Activated naive CD8-positive, alpha-beta T cell (primary cell): ENCODE measurements around the gene SLC17A3.

ENCODE experiments used
- H3K27ac Mint-ChIP-seq: one replicate; pipeline ENCODE4 v1.8.0; 2021; ENCODE audit warnings: mixed read lengths
- H3K27me3 Mint-ChIP-seq: one replicate; pipeline ENCODE4 v1.8.0; 2021; ENCODE audit warnings: mixed read lengths
- H3K36me3 Mint-ChIP-seq: one replicate; pipeline ENCODE4 v1.8.0; 2021; ENCODE audit warnings: mixed read lengths
- H3K4me1 Mint-ChIP-seq: one replicate; pipeline ENCODE4 v1.8.0; 2021; ENCODE audit warnings: low read depth, mixed read lengths
- H3K4me3 Mint-ChIP-seq: one replicate; pipeline ENCODE4 v1.8.0; 2021; ENCODE audit warnings: mild to moderate bottlenecking, mixed read lengths
- H3K9me3 Mint-ChIP-seq: one replicate; pipeline ENCODE4 v1.8.0; 2021; ENCODE audit warnings: low read depth, mixed read lengths

Gene SLC17A3

GRCh38 chr6:25835442-25836283 is 38.4 kb downstream of the SLC17A3 start:
- no peak overlapping the region for H3K27ac Mint-ChIP-seq
- H3K4me3 Mint-ChIP-seq: no peak overlapping the region
- H3K4me1 Mint-ChIP-seq: no peaks in the 10 kb centered on the region
- H3K9me3 Mint-ChIP-seq: no peaks in the 10 kb centered on the region
- H3K27me3 Mint-ChIP-seq: peaks cover 16% of the 10 kb centered on the region
- H3K36me3 Mint-ChIP-seq: no peaks in the 10 kb centered on the region

DNA sequence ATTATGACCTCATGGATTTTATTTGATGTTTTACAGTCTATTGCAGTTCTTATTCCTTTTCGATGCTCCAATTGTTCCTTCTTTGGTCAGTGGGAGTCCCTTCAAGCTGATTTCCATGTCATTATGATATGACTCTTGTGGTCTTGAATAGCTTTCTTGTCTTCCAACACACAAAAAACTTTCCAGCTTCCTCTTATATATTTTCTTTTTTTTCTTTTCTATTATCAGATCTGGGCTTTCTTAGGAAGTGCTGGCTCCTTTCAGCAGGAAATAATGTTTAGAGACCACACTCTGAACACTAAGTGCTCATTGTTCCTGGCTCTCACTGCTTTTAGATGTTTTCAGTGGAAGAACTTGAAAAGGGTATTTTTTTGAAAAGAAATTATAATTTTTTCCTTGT is 39.1 kb downstream of the SLC17A3 start:
- no peak overlapping the region for H3K4me3 Mint-ChIP-seq
- peaks cover 15% of the 10 kb centered on the region for H3K27me3 Mint-ChIP-seq
- no peaks in the 10 kb centered on the region for H3K36me3 Mint-ChIP-seq
- H3K27ac Mint-ChIP-seq: no peak overlapping the region
- H3K4me1 Mint-ChIP-seq: no peaks in the 10 kb centered on the region
- H3K9me3 Mint-ChIP-seq: no peaks in the 10 kb centered on the region

GRCh38 chr6:25833136-25833535 is 40.9 kb downstream of the SLC17A3 start:
- Mint-ChIP-seq H3K9me3 (no peaks in the 10 kb centered on the region), H3K27me3 (peaks cover 14% of the 10 kb centered on the region), H3K36me3 (no peaks in the 10 kb centered on the region), H3K27ac (no peak overlapping the region), H3K4me3 (no peak overlapping the region), H3K4me1 (no peaks in the 10 kb centered on the region)

DNA sequence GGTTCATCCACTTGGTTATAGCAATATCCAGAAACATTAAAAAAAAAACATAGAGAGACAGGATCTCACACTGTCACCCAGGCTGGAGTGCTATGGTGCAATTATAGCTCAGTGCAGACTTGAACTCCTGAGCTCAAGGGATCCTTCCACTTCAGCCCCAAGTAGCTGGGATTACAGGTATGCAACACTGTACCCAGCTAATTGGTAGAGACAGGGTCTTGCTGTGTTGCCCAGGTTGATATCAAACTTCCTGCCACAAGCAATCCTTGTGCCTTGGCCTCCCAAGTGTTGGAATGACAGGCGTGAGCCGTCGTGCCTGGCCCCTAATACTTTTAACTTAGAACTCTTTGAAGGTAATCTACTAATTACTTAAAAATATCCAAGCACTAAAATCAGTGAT is 41.4 kb downstream of the SLC17A3 start:
- Mint-ChIP-seq H3K4me1 (no peaks in the 10 kb centered on the region), H3K9me3 (no peaks in the 10 kb centered on the region), H3K36me3 (no peaks in the 10 kb centered on the region), H3K27ac (no peak overlapping the region), H3K4me3 (no peak overlapping the region), H3K27me3 (peaks cover 16% of the 10 kb centered on the region)

GRCh38 chr6:25832307-25832662 is 41.8 kb downstream of the SLC17A3 start:
- no peak overlapping the region for H3K27ac Mint-ChIP-seq
- no peaks in the 10 kb centered on the region for H3K36me3 Mint-ChIP-seq
- H3K4me3 Mint-ChIP-seq: no peak overlapping the region
- no peaks in the 10 kb centered on the region for H3K4me1 Mint-ChIP-seq
- H3K27me3 Mint-ChIP-seq: peaks cover 18% of the 10 kb centered on the region
- H3K9me3 Mint-ChIP-seq: no peaks in the 10 kb centered on the region

- Mint-ChIP-seq H3K27me3 (peaks cover 18% of the 10 kb centered on the region), H3K4me3 (no peak within 1 kb of the TSS), H3K36me3 (no peaks in the 10 kb centered on the region), H3K4me1 (no peaks in the 10 kb centered on the region), H3K9me3 (no peaks in the 10 kb centered on the region), H3K27ac (no peak within 1 kb of the TSS)
Observed at GRCh38 chr6:25831532-25832306, 42.3 kb downstream of the SLC17A3 start, which contains the start of gene SLC17A1. TSS of gene SLC17A1 (minus strand) at chr6:25832052. CDS start at chr6:25830557, 1,495 bp downstream.

GRCh38 chr6:25830458-25830857 is 43.6 kb downstream of the SLC17A3 start:
- Mint-ChIP-seq H3K9me3 (peaks cover 9% of the 10 kb centered on the region), H3K36me3 (peaks cover 2% of the 10 kb centered on the region), H3K4me3 (no peak overlapping the region), H3K4me1 (no peaks in the 10 kb centered on the region), H3K27ac (no peak overlapping the region), H3K27me3 (peaks cover 22% of the 10 kb centered on the region)

GRCh38 chr6:25829375-25829774 is 44.7 kb downstream of the SLC17A3 start:
- H3K4me1 Mint-ChIP-seq: no peaks in the 10 kb centered on the region
- peaks cover 22% of the 10 kb centered on the region for H3K27me3 Mint-ChIP-seq
- no peak overlapping the region for H3K27ac Mint-ChIP-seq
- peaks cover 11% of the 10 kb centered on the region for H3K9me3 Mint-ChIP-seq
- no peak overlapping the region for H3K4me3 Mint-ChIP-seq
- H3K36me3 Mint-ChIP-seq: peaks cover 3% of the 10 kb centered on the region

GRCh38 chr6:25821341-25821740 is 52.7 kb downstream of the SLC17A3 start:
- H3K9me3 Mint-ChIP-seq: peaks cover 14% of the 10 kb centered on the region

GRCh38 chr6:25816252-25816651 is 57.8 kb downstream of the SLC17A3 start:
- H3K4me1 Mint-ChIP-seq: no peaks in the 10 kb centered on the region
- no peak overlapping the region for H3K27ac Mint-ChIP-seq
- no peak overlapping the region for H3K4me3 Mint-ChIP-seq
- H3K9me3 Mint-ChIP-seq: peaks cover 4% of the 10 kb centered on the region
- no peaks in the 10 kb centered on the region for H3K36me3 Mint-ChIP-seq
- H3K27me3 Mint-ChIP-seq: peaks cover 17% of the 10 kb centered on the region

More at GRCh38 chr6:25821341-25821740, 52.7 kb downstream of the SLC17A3 start:
- H3K4me3 Mint-ChIP-seq: no peak overlapping the region
- peaks cover 18% of the 10 kb centered on the region for H3K27me3 Mint-ChIP-seq
- peaks cover 2% of the 10 kb centered on the region for H3K4me1 Mint-ChIP-seq
- no peak overlapping the region for H3K27ac Mint-ChIP-seq
- H3K36me3 Mint-ChIP-seq: peaks cover 3% of the 10 kb centered on the region

DNA sequence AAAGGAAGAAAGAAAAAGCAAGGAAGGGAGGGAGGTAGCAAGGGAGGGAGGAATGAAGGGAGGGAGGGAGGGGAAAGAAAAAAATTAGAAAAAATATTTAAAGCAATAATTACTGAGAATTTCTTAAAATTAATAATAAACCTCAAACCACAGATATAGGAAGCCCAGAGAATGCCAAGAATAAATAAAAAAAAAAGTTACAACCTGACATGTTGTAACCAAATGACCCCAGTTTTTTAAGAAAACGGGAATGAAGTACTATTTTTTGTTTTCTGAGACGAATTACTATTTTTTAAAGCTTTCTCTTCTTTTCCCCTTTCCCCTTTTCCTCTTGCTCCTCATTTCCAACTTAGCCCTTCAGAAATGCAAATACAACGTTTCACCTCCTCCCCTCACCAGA is 58.8 kb downstream of the SLC17A3 start:
- Mint-ChIP-seq H3K27ac (no peak overlapping the region), H3K4me1 (no peaks in the 10 kb centered on the region), H3K4me3 (no peak overlapping the region), H3K27me3 (peaks cover 17% of the 10 kb centered on the region), H3K36me3 (no peaks in the 10 kb centered on the region), H3K9me3 (peaks cover 4% of the 10 kb centered on the region)

- H3K4me3 Mint-ChIP-seq: no peak overlapping the region
- H3K27me3 Mint-ChIP-seq: peaks cover 26% of the 10 kb centered on the region
- H3K27ac Mint-ChIP-seq: no peak overlapping the region
- H3K4me1 Mint-ChIP-seq: no peaks in the 10 kb centered on the region
- no peaks in the 10 kb centered on the region for H3K9me3 Mint-ChIP-seq
- H3K36me3 Mint-ChIP-seq: peaks cover 3% of the 10 kb centered on the region
Observed at GRCh38 chr6:25804804-25805203, 69.2 kb downstream of the SLC17A3 start.

DNA sequence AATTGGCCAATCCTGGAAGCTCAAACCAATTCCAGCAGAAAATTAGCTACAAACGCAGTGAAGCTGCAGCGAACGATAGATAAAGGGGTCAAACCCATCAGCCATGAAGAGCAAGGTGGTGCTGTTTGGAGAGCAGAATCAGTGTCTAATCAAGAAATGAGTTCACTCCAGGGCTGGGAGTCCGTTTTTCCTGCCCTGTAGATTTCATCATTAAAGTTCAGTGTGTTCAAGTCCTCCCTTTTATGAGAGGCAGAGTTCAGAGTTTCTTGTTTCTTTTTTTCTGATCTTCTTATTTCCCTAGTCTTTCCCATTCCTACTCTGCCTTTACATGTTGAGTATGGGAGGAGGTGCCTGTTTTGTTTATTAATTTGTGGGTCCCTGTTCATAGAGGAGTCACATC is 72.6 kb downstream of the SLC17A3 start:
- H3K27me3 Mint-ChIP-seq: peaks cover 23% of the 10 kb centered on the region

More for the DNA sequence above, 72.6 kb downstream of the SLC17A3 start:
- Mint-ChIP-seq H3K36me3 (no peaks in the 10 kb centered on the region), H3K9me3 (no peaks in the 10 kb centered on the region), H3K27ac (no peak overlapping the region), H3K4me1 (no peaks in the 10 kb centered on the region), H3K4me3 (no peak overlapping the region)
